Activated CD4-positive, alpha-beta T cell treated with anti-CD3 and anti-CD28 coated beads, Interleukin-2, amount 50 U/mL, for 1 hour (primary cell): ENCODE results near the gene KDM8.

Experiments
- DNase-seq: peaks from one replicate; pipeline ENCODE4 v3.0.0-alpha.2; 2020

KDM8 gene

GRCh38 chr16:27232901-27233625 lies 29.7 kb downstream of the KDM8 start:
- no peak for DNase-seq

GRCh38 chr16:27233731-27234130 lies 30.4 kb downstream of the KDM8 start:
- DNase-seq: no peak

- no peak for DNase-seq
Observed at GRCh38 chr16:27234171-27234570, 30.8 kb downstream of the KDM8 start.

- no peak for DNase-seq
Observed at GRCh38 chr16:27234603-27235002, 31.3 kb downstream of the KDM8 start.

- peak; percentile 93 for DNase-seq
Observed at GRCh38 chr16:27235055-27235937, 32.0 kb downstream of the KDM8 start.

- DNase-seq: no peak
Observed at GRCh38 chr16:27235938-27236245, 32.6 kb downstream of the KDM8 start.

- DNase-seq: no peak
Observed at GRCh38 chr16:27236635-27237218, 33.4 kb downstream of the KDM8 start.

GRCh38 chr16:27237219-27238015 lies 34.1 kb downstream of the KDM8 start:
- peak; percentile 76 for DNase-seq

- DNase-seq: peak; percentile 43
Observed at GRCh38 chr16:27238016-27238587, 34.8 kb downstream of the KDM8 start.

GRCh38 chr16:27238591-27238990 lies 35.3 kb downstream of the KDM8 start:
- DNase-seq: no peak

GRCh38 chr16:27239026-27239425 lies 35.7 kb downstream of the KDM8 start:
- no peak for DNase-seq

GRCh38 chr16:27239906-27240655 lies 36.8 kb downstream of the KDM8 start:
- DNase-seq: no peak

- no peak for DNase-seq
Observed at GRCh38 chr16:27240948-27241531, 37.7 kb downstream of the KDM8 start.

- no peak for DNase-seq
Observed at GRCh38 chr16:27241658-27242057, 38.3 kb downstream of the KDM8 start.

- no peak for DNase-seq
Observed at GRCh38 chr16:27242398-27242797, 39.1 kb downstream of the KDM8 start.

- DNase-seq: peak; percentile 37
Observed at GRCh38 chr16:27242868-27243590, 39.7 kb downstream of the KDM8 start.

- DNase-seq: no peak
Observed at GRCh38 chr16:27243725-27244362, 40.5 kb downstream of the KDM8 start.

- DNase-seq: no peak
Observed at GRCh38 chr16:27244363-27244755, 41.0 kb downstream of the KDM8 start.

GRCh38 chr16:27245276-27246172 lies 42.2 kb downstream of the KDM8 start:
- no peak for DNase-seq
